ENCODE data around the gene ANKRD11. TPM values are rescaled to one million over a fixed set of nuclear protein-coding genes. Genes with fewer than 3 reads are reported as not detected.
A peak's percentile ranks its signal among the peaks of the same experiment; 100 is the strongest.
"Not testable (repeated sequence)": the region's sequence is repeated elsewhere in the genome, so short reads cannot be mapped to it uniquely, and the experiment has no call there.

Gene ANKRD11
- total RNA-seq, 1 experiment from 2014 or later, result 47.1 TPM

- DNase-seq (ENCODE audit: low read depth), result no peak
Observed at GRCh38 chr16:89268585-89268984, 221.8 kb downstream of the ANKRD11 start.

DNA sequence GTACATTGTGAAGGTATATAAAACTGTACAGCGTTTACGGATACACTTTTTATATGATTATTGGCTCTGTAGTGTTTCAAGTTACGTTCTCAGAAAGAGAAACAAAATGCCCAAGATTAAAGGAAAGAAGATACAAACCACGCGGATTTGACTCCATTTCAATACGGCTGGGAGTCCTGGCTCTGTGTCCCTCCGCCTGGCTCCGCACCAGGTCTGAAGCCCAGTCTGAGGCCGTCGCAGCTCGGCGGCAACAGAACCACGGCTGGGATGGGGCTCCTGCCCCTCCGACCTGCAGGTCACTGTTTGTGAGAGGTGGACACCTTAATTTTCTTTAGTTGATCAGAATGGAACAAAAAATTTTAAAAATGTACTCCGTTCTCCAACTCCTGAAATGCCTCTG, 222.6 kb downstream of the ANKRD11 start:
- DNase-seq (ENCODE audit: low read depth), result not testable (repeated sequence)

DNA sequence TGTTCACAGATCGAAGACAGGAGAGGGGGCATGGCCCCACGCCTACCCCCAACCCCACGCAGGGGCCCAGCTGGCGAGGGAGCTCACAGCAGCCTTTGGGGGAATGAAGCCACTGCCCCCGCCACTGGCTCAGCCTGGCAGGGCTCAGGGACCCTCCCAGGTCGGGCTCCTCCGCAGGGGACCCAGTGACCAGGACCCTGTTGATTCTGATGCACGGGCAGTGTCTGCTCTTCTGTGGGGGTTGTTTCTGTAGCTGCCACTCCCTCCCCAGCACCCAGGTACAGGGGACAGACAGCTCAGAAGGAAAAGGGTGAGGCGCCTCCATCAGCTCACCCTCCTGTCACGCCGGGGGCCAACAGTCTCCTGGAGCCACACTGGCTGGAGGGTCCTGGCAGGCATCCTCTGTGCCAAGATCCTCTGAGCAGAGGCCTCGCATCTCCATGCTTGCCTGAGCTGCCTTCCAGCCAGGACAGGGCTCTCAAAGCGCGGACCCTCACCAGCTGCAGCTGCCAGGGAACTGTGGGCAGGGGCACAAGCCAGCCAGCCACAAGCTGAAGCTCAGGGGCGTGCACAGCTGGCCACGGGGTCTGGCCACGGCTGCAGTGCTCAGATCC, 223.7 kb downstream of the ANKRD11 start:
- no peak for DNase-seq (ENCODE audit: low read depth)

GRCh38 chr16:89265647-89266046, 224.7 kb downstream of the ANKRD11 start:
- no peak for DNase-seq (ENCODE audit: low read depth)

DNA sequence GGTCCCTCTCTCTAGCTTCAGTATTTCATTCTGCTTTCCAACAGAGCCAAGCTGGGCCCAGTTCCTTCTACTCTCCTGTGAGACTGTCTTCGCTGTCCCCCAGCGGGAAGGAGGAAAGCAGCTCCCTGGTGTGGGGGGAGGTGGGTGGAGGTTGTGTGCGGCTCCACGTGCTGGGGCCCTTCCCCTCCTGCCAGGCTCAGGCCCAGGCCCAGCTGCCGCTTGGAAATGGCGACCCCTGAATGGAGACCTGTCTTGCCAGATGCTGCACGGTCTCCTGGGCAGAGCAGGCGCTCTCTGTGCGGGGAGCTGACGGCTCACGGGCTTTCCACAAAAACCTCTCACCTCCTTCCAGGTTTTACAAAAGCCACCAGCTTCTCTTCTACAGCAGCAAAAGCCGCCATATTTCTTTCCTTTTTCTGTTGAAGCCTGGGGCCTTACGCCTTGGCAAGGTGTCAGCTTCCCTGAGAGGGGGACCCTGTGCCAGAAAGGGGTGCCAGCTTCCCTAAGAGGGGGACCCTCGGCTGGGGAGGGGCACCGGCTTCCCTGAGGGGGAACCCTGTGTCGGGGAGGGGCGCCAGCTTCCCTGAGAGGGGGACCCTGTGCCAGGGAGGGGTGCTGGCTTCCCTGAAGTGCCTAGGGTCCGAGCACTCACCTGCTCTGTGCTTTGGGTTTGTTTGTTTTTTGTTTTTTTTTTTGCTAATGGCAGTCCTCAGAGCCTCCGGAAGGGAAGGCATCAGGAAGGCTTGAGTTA, 225.4 kb downstream of the ANKRD11 start:
- DNase-seq (ENCODE audit: low read depth), result no peak

DNA sequence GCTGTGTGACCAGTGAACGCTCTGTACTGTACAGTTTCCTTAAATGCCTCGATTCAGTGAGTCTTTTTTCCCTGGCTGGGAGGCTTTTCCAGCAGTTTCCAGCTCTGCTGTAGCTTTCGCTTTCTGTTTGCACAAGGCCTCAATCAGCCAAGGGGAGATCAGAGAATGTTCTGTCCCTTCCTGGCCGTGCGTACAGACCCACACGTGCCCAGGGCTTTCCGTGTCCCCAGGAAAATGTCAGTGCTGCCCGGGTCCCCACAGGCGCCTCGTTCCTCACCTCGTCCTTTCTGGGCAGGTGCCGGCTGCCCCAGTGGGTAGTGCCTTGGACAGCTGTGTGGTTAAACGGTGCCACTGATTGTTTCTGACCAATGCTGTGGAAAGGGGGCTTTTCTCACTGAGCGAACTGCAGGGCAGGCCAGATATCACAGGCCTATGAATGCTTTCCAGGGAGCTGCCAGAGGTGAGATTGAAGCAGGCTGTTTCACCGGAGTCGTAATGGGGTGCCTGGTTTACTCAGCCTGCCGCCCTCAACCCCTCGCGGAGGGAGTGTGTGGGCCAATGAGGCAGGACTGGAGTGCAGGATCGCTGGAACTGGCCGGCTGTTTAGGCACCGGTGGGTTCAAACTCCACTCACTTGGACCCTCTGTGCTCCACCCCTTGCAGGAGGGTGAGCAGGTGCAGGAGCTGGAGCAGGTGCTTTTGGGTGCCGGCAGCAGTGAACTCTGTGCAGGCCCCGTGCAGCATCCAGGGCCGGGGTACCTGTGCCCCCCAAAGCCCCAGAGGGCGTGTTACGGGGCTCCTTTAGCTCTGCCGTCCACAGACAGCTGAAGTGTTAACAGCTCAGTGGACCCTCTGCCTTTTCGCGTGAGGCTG, 228.4 kb downstream of the ANKRD11 start:
- no peak for DNase-seq (ENCODE audit: low read depth)

DNA sequence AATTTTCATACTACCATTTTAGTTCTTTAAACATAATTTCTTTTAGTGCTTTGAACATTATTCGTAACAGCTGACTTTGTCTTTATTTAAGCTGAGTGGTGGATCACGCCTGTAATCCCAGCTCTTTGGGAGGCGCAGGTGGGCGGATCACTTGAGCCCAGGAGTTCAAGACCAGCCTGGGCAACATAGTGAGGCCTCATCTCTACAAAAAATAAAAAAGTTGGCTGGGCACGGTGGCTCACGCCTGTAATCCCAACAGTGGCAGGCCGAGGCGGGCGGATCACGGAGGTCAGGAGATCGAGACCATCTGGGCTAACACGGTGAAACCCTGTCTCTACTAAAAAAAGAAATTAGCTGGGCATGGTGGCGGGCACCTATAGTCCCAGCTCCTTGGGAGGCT, 230.5 kb downstream of the ANKRD11 start:
- DNase-seq (ENCODE audit: low read depth), result not testable (repeated sequence)

- DNase-seq (ENCODE audit: low read depth), result peak; percentile 38
Observed at GRCh38 chr16:89257757-89258465, 232.4 kb downstream of the ANKRD11 start.

DNA sequence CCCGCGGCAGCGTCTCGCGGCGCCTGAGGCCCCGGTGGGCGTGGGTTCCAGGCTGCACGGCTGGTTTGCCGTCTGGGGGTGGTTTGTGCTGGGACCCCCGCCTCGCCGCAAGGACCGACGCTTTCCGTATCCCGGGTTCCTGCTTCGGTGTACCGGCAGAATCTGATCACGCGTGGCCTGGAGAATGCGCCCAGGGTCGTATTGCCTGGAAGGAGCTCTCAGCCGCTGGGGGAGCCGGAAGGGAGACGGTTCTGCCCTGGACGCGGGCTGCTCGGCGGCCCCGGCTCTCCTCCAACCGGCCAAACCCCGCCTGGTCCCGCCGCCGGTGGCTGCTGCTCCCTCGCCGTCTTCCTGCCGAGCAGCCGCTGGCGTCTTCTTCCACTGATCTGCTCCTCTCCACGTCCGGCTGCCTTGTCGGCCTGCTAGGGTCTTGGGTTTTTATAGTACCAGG, 233.1 kb downstream of the ANKRD11 start:
- DNase-seq (ENCODE audit: low read depth), result peak; percentile 39

- peak; percentile 76 for DNase-seq (ENCODE audit: low read depth)
Observed at GRCh38 chr16:89256651-89257254, 233.6 kb downstream of the ANKRD11 start.

DNA sequence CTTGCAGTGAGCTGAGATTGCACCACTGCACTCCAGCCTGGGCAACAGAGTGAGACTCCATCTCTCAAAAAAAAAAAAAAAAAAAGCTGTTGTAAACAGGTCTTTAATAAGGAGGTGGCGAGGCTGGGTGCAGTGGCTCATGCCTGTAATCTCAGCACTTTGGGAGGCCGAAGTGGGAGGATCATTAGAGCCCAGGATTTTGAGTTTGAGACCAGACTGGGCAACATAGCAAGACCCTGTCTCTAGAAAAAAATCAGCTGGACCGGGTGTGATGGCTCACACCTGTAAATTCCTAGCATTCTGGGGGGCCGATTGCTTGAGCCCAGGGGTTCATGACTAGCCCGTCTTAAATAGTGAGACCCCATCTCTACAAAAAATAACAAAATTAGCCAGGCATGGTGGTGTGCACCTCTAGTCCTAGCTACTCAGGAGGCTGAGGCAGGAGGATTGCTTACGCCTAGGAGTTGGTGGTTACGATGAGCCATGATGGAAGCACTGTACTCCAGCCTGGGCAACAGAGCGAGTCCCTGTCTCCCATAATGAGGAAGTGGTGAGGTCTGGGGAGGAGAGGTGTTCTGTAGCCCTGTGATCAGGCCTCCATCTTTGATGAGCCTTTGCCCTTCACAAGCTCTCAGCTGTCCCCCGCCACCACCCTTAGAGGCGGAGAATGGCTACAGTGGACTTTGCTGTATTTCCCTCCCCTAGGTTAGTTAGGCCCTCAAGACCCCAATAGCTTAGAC, 236.6 kb downstream of the ANKRD11 start:
- DNase-seq (ENCODE audit: low read depth), result no peak

GRCh38 chr16:89248196-89248982, 242.0 kb downstream of the ANKRD11 start:
- no peak for DNase-seq (ENCODE audit: low read depth)

DNA sequence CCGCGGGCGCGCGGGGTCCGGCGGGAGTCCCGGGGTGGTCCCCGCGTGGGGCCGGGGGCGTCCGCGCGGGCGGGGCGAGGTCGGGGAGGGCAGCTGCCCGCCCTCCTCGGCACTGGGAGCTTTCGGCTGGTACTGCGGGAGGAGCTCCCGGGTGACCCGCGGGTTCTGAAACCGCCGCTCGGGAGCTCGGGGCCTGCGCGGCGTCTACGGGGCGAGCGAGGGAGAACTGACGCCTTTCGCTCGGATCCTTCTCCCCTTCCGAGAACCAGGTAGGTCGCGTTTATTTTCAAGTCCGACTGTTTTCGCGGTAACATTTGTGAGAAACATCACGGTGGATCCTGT, 242.7 kb downstream of the ANKRD11 start:
- not testable (repeated sequence) for DNase-seq (ENCODE audit: low read depth)

- peak; percentile 64 for DNase-seq (ENCODE audit: low read depth)
Observed at GRCh38 chr16:89246903-89247733, 243.2 kb downstream of the ANKRD11 start.

- DNase-seq (ENCODE audit: low read depth), result no peak
Observed at GRCh38 chr16:89246383-89246902, 243.9 kb downstream of the ANKRD11 start.

- no peak for DNase-seq (ENCODE audit: low read depth)
Observed at GRCh38 chr16:89244754-89245153, 245.6 kb downstream of the ANKRD11 start.

GRCh38 chr16:89244264-89244663, 246.1 kb downstream of the ANKRD11 start:
- DNase-seq (ENCODE audit: low read depth), result not testable (repeated sequence)

DNA sequence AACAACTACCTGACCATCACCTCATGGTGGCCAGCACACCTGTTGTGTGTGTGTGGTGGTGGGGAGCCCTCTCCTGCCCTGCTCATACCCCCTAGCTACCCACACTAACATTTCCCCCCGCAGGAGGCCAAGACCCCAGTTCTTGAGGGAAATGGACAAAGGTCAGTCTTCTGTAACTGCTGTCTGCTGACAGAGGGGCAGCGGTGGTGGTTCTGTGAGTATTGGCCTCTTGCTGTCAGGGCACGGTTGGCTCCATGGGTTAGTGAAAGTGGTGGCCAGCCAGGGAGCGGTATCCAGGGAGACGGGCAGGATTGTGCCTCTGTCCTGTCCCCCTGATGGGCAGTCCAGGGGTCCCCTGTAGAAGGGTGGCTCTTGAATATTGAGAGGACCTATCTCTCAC, 246.7 kb downstream of the ANKRD11 start:
- DNase-seq (ENCODE audit: low read depth), result no peak

- DNase-seq (ENCODE audit: low read depth), result no peak
Observed at GRCh38 chr16:89242795-89243200, 247.6 kb downstream of the ANKRD11 start.
